GM12878 (cell line): ENCODE results near the gene FKRP. TPM values are rescaled to one million over a fixed set of nuclear protein-coding genes. Genes with fewer than 3 reads are reported as not detected.

Source experiments
- ATAC-seq: fragments of 200-7000 bp; cut with Tn5 transposase; 3 replicates; pipeline ENCODE4 v1.9.1; 2020; ENCODE audit warnings: mild to moderate bottlenecking, moderate library complexity
- BruUV-seq: library from RNA; stranded (reverse); fragments of 400-500 nt; replicated peaks from 2 replicates; lab custom pipeline; 2021; lab: Mats Ljungman, UMichigan
- CTCF ChIA-PET: fragments of 300-600 bp; sonication (Branson Sonifier 250); formaldehyde crosslinking; extraction: SDS; loops from one replicate; lab custom pipeline; 2021; ENCODE audit warnings: inconsistent platforms; lab: Yijun Ruan, JAX
- POLR2A ChIA-PET: fragments of 350-600 bp; formaldehyde crosslinking; extraction: SDS; loops from one replicate; lab custom pipeline; 2021; ENCODE audit warnings: inconsistent platforms; lab: Charles Lee
- RAD21 ChIA-PET: fragments of 300-600 bp; sonication (Branson Sonifier 250); formaldehyde crosslinking; loops from one replicate; lab custom pipeline; 2023; ENCODE audit warnings: antibody characterized with exemption; ENCODE audit not compliant: unreplicated experiment; lab: Charles Lee
- SMC1A ChIA-PET: fragments of 300-600 bp; sonication (Branson Sonifier 250); formaldehyde crosslinking; loops from one replicate; lab custom pipeline; 2023; ENCODE audit not compliant: unreplicated experiment, uncharacterized antibody; lab: Charles Lee
- DNase-seq: peaks from one replicate; pipeline ENCODE4 v3.0.0-alpha.2; 2011; ENCODE audit warnings: low read depth, low spot score
- FAIRE-seq: peaks from 3 replicates; lab custom pipeline; 2011; peaks lifted over from hg19 to GRCh38; lab: Jason Lieb, UNC
- H2AFZ ChIP-seq: 2 replicates; pipeline ENCODE4 v1.6.0; 2011; ENCODE audit warnings: low read depth, low read length, control low read depth; ENCODE audit not compliant: control insufficient read depth
- H3K27ac ChIP-seq: 2 replicates; pipeline ENCODE4 v1.5.1; 2011; ENCODE audit warnings: control low read depth; ENCODE audit not compliant: control insufficient read depth, insufficient read depth
- H3K27me3 ChIP-seq, 2 experiments: replicated peaks in 1 of 2; 2 replicates each; pipeline versions ENCODE4 v1.6.0 to v1.6.1; 2011; ENCODE audit warnings: low read length in 1 of 2; ENCODE audit not compliant: control insufficient read depth in 2 of 2, insufficient read depth in 2 of 2
- H3K36me3 ChIP-seq, 2 experiments: 2 replicates each; pipeline ENCODE4 v1.5.1; 2011; ENCODE audit warnings: low read length in 1 of 2; ENCODE audit not compliant: control insufficient read depth in 2 of 2, insufficient read depth in 2 of 2
- H3K4me1 ChIP-seq: 2 replicates; pipeline ENCODE4 v1.6.1; 2011; ENCODE audit warnings: mild to moderate bottlenecking, low read length, moderate library complexity, mixed read lengths; ENCODE audit not compliant: control insufficient read depth, insufficient read depth
- H3K4me2 ChIP-seq: 2 replicates; pipeline ENCODE4 v1.6.0; 2011; ENCODE audit warnings: control low read depth; ENCODE audit not compliant: control insufficient read depth, insufficient read depth
- H3K4me3 ChIP-seq: fragments of 200-600 bp; sonication (generic); 2 replicates; pipeline ENCODE4 v1.5.1; 2016
- H3K79me2 ChIP-seq: 2 replicates; pipeline ENCODE4 v1.6.0; 2011; ENCODE audit warnings: low read length; ENCODE audit not compliant: control insufficient read depth, insufficient read depth
- H3K9ac ChIP-seq: 2 replicates; pipeline ENCODE4 v1.8.0; 2011; ENCODE audit warnings: low read length, control low read depth, mixed read lengths; ENCODE audit not compliant: control insufficient read depth, insufficient read depth
- H3K9me3 ChIP-seq: replicated peaks from 3 replicates; pipeline ENCODE4 v1.5.1; 2011; ENCODE audit warnings: mild to moderate bottlenecking, low read length; ENCODE audit not compliant: control insufficient read depth, insufficient read depth
- H4K20me1 ChIP-seq: 2 replicates; pipeline ENCODE4 v1.6.0; 2011; ENCODE audit not compliant: control insufficient read depth, insufficient read depth
- CHD1 ChIP-seq: IDR thresholded peaks from 2 replicates; pipeline ENCODE4 v1.6.1; 2012; ENCODE audit warnings: low read depth, low read length, improper control_type of control experiment
- MLLT1 ChIP-seq: fragments of 450-650 bp; IDR thresholded peaks from 2 replicates; pipeline ENCODE4 v1.6.1; 2016; ENCODE audit warnings: mild to moderate bottlenecking
- PBX3 ChIP-seq: IDR thresholded peaks from 2 replicates; pipeline ENCODE4 v1.6.1; 2011; ENCODE audit warnings: mild to moderate bottlenecking, low read depth, low read length, moderate library complexity; ENCODE audit not compliant: insufficient replicate concordance
- PKNOX1 ChIP-seq: fragments of 450-650 bp; IDR thresholded peaks from 2 replicates; pipeline ENCODE4 v1.6.1; 2016; ENCODE audit warnings: mild to moderate bottlenecking
- POLR2A ChIP-seq: IDR thresholded peaks from 2 replicates; pipeline ENCODE4 v1.6.1; 2011; ENCODE audit warnings: low read depth, mild to moderate bottlenecking, low read length
- WGBS: methylation state at CpG from one replicate; pipeline ENCODE4 v1.1.6; 2016; ENCODE audit warnings: low lambda C conversion rate; ENCODE audit not compliant: insufficient replicate concordance, insufficient coverage; ENCODE audit errors: missing lambda C conversion rate; 5-methylcytosine and 5-hydroxymethylcytosine counted together
- in situ Hi-C: fragments of 300-500 bp; cut with MboI; formaldehyde crosslinking; loops from 9 replicates; pipeline ENCODE4 v1.14.3; 2018; ENCODE audit warnings: mixed read lengths
- intact Hi-C: fragments of 100-400 bp; cut with micrococcal nuclease; formaldehyde crosslinking; loops from one replicate; pipeline ENCODE4 v1.14.2; 2022; ENCODE audit not compliant: unreplicated experiment
- polyA plus RNA-seq, 11 experiments: library from polyadenylated mRNA; depleted of rRNA in 4 of 11; unstranded in 6 of 11; stranded (reverse) in 5 of 11; fragments of >200 nt; fragmentation: Nextera tagmentation in 4 of 11; fragmentation: Illumina TruSeq in 1 of 11; extraction: Ambion mirVana in 4 of 11; extraction: Trizol in 1 of 11; gene quantifications; 1 replicate in 1 of 11; 2 replicates in 10 of 11; pipeline versions ENCODE4 v1.2.1 to v1.2.3, GENCODE V29; 2011 to 2016; ENCODE audit warnings: inconsistent platforms in 2 of 11, missing spikeins in 2 of 11, low read depth in 1 of 11
- total RNA-seq, 4 experiments: library from RNA; depleted of rRNA in 3 of 4; stranded (reverse); fragments of >200 nt in 3 of 4; fragmentation: Illumina TruSeq in 1 of 4; extraction: Trizol in 1 of 4; gene quantifications; 2 replicates each; pipeline versions ENCODE4 v1.2.1 to v1.2.3, GENCODE V29; 2013 to 2021

The FKRP gene
- total and polyA plus RNA-seq, 10 of the 15 experiments (the other 5 are each of a cell fraction or from before 2014, with no cell fraction given): 1.3 to 14.1 (median 7.8) TPM

GRCh38 chr19:46782355-46783019, 36.6 kb downstream of the FKRP start:
- DNase-seq (no peak), FAIRE-seq (no peak), ATAC-seq (no peak)
- Histone ChIP-seq H3K4me3 (no peak overlapping the region), H3K9me3 (no peaks in the 10 kb centered on the region), H3K79me2 (peaks cover 56% of the 10 kb centered on the region), H2AFZ (no peak overlapping the region), H4K20me1 (no peaks in the 10 kb centered on the region; the same call in 1 of the 2 replicates), H3K4me2 (peak overlapping the region; percentile 22; the same call in 1 of the 2 replicates), H3K27me3 (no peaks in the 10 kb centered on the region), H3K4me1 (0 out of 2 replicates have a peak, but pooled peaks cover 7% of the 10 kb centered on the region), H3K27ac (no peak overlapping the region; the same call in 1 of the 2 replicates), H3K36me3 (peaks cover 14 to 26% of the 10 kb centered on the region in 2 experiments; a peak in 3 of 4 replicates)
- POLR2A ChIA-PET: interaction anchor here (0.7 to 1.0 kb wide), 3 partner anchors 24 to 174 kb away, joined by 3 to 4 read pairs (median 3); no protein-coding TSS in a partner anchor
- SMC1A ChIA-PET: interaction anchor here (0.6 kb wide), 1 partner anchor 42 kb away, joined by 3 read pairs; no protein-coding TSS in a partner anchor
- WGBS: 54% methylated on average over 3 of the region's 7 CpGs
- BruUV-seq: no TSS peak
- TF ChIP-seq CHD1: no peak
- TF ChIP-seq POLR2A: peak; percentile 35; the same call in 1 of the 2 replicates
- TF ChIP-seq, all 136 proteins: peak for 1
- ChIA-PET RAD21 (interaction anchor here (0.6 kb wide), 1 partner anchor 30 kb away, joined by 3 read pairs; no protein-coding TSS in a partner anchor), CTCF (interaction anchor here (1.5 to 4.4 kb wide), 3 partner anchors 12 to 58 kb away, joined by 4 to 43 read pairs (median 25); no protein-coding TSS in a partner anchor)
- no peak overlapping the region for H3K9ac ChIP-seq
- in situ Hi-C loops: no loop called here
- intact Hi-C loops: no loop called here

- SMC1A ChIA-PET: interaction anchor here (0.8 to 1.4 kb wide), 3 partner anchors 18 to 39 kb away, joined by 3 to 6 read pairs (median 4); no protein-coding TSS in a partner anchor
- Histone ChIP-seq H4K20me1 (no peaks in the 10 kb centered on the region; the same call in 1 of the 2 replicates), H3K27me3 (no peaks in the 10 kb centered on the region), H2AFZ (no peak overlapping the region), H3K4me1 (0 out of 2 replicates have a peak, but pooled peaks cover 7% of the 10 kb centered on the region), H3K36me3 (peaks cover 11 to 21% of the 10 kb centered on the region in 2 experiments; a peak in 3 of 4 replicates), H3K79me2 (peaks cover 65% of the 10 kb centered on the region), H3K9me3 (no peaks in the 10 kb centered on the region), H3K4me3 (peak overlapping the region; percentile 100; the same call in 1 of the 2 replicates), H3K4me2 (peak overlapping the region; percentile 81), H3K9ac (peak overlapping the region; percentile 65; the same call in 1 of the 2 replicates), H3K27ac (peak overlapping the region; percentile 94; the same call in 1 of the 2 replicates)
- CTCF ChIA-PET: interaction anchor here (1.2 to 4.4 kb wide), 10 partner anchors 14 to 229 kb away, joined by 4 to 43 read pairs (median 12); no protein-coding TSS in a partner anchor
- no peak for TF ChIP-seq MLLT1
- peak; percentile 82 for TF ChIP-seq PKNOX1
- peak; percentile 10 for TF ChIP-seq PBX3
- no peak for FAIRE-seq
- RAD21 ChIA-PET: interaction anchor here (1.9 to 2.5 kb wide), 2 partner anchors 41 to 57 kb away, joined by 7 to 8 read pairs; no protein-coding TSS in a partner anchor
- no peak for DNase-seq
- WGBS: 93% methylated on average over 2 of the region's 2 CpGs
- no peak for ATAC-seq
- intact Hi-C loops: no loop called here
- no TSS peak for BruUV-seq
- POLR2A ChIA-PET: interaction anchor here (1.0 to 1.7 kb wide), 4 partner anchors 20 to 330 kb away, joined by 3 to 5 read pairs (median 4); partner anchors contain the start of gene ZC3H4
- in situ Hi-C loops: no loop called here
Observed at GRCh38 chr19:46783670-46784069, 37.8 kb downstream of the FKRP start.
